GM12874 (cell line): ENCODE measurements around the gene P2RX7.

ENCODE experiments used
- CTCF ChIP-seq: IDR thresholded peaks from 2 replicates; pipeline ENCODE4 v1.5.1; 2011; ENCODE audit warnings: low read depth, mild to moderate bottlenecking, control low read depth, low read length, moderate library complexity; ENCODE audit not compliant: insufficient read depth

The P2RX7 gene

GRCh38 chr12:121209624-121210572 lies 77.2 kb downstream of the P2RX7 start, which contains the start of gene P2RX4:
TSS of gene P2RX4 (plus strand) at chr12:121210129. CDS start at chr12:121210165, 36 bp downstream.
- TF ChIP-seq CTCF, result peak; percentile 49

- TF ChIP-seq CTCF, result no peak
These were observed 80.2 kb downstream of the P2RX7 start for GRCh38 chr12:121212875-121213274.

- no peak for TF ChIP-seq CTCF
These were observed 81.6 kb downstream of the P2RX7 start for GRCh38 chr12:121214166-121214777.

- TF ChIP-seq CTCF, result no peak
These were observed 82.4 kb downstream of the P2RX7 start for GRCh38 chr12:121214855-121215745.

GRCh38 chr12:121216102-121216501 lies 83.4 kb downstream of the P2RX7 start:
- no peak for TF ChIP-seq CTCF

- no peak for TF ChIP-seq CTCF
These were observed 84.4 kb downstream of the P2RX7 start for GRCh38 chr12:121217063-121217462.
